A549 (cell line): ENCODE measurements around the gene ERRFI1. TPM values are rescaled to one million over a fixed set of nuclear protein-coding genes. Genes with fewer than 3 reads are reported as not detected.
A peak's percentile ranks its signal among the peaks of the same experiment; 100 is the strongest.

Experiments used
- ATAC-seq, 2 experiments: fragments of 200-7000 bp in 1 of 2; fragments of >200 bp in 1 of 2; cut with Nextera tagmentation in 1 of 2; cut with Tn5 transposase in 1 of 2; 3 replicates each; pipeline versions ENCODE4 v1.8.0 to v1.9.1; 2018 to 2020; ENCODE audit warnings: mild to moderate bottlenecking in 1 of 2, moderate library complexity in 1 of 2
- CTCF ChIA-PET: fragments of 300-600 bp; sonication (Branson Sonifier 250); formaldehyde crosslinking; extraction: SDS; loops from one replicate; lab custom pipeline; 2021; ENCODE audit warnings: antibody characterized with exemption, inconsistent platforms; lab: Yijun Ruan, JAX
- POLR2A ChIA-PET: fragments of 350-600 bp; formaldehyde crosslinking; extraction: SDS; loops from one replicate; lab custom pipeline; 2021; ENCODE audit warnings: antibody characterized with exemption, inconsistent platforms; lab: Yijun Ruan, JAX
- DNase-seq, 2 experiments: peaks; one replicate each; pipeline versions ENCODE4 v3.0.0 to v3.0.0-alpha.2; 2011 to 2016; ENCODE audit warnings: low read depth in 1 of 2, low spot score in 1 of 2
- FAIRE-seq: peaks from 2 replicates; lab custom pipeline; 2011; peaks lifted over from hg19 to GRCh38; lab: Jason Lieb, UNC
- H3K27ac ChIP-seq, 2 experiments: fragments of >200 bp; sonication (Bioruptor Twin); formaldehyde crosslinking; 3 replicates each; pipeline ENCODE4 v1.5.1; 2016 to 2017
- H3K4me1 ChIP-seq: fragments of >200 bp; sonication (Bioruptor Twin); formaldehyde crosslinking; 3 replicates; pipeline ENCODE4 v1.6.1; 2016
- H3K4me2 ChIP-seq: fragments of >200 bp; sonication (Bioruptor Twin); formaldehyde crosslinking; 3 replicates; pipeline ENCODE4 v1.6.1; 2016
- H3K4me3 ChIP-seq: fragments of >200 bp; sonication (Bioruptor Twin); formaldehyde crosslinking; 3 replicates; pipeline ENCODE4 v1.5.1; 2016
- H3K9me3 ChIP-seq: fragments of >200 bp; sonication (Bioruptor Twin); formaldehyde crosslinking; 3 replicates; pipeline ENCODE4 v1.6.1; 2016
- CBX8 ChIP-seq: fragments of 200-600 bp; sonication (generic); IDR thresholded peaks from 2 replicates; pipeline ENCODE4 v1.6.1; 2016
- CHD2 ChIP-seq: fragments of 150-350 bp; IDR thresholded peaks from 2 replicates; pipeline ENCODE4 v1.6.1; 2014; ENCODE audit warnings: low read length; ENCODE audit not compliant: partially characterized antibody
- EP300 ChIP-seq, 2 experiments: fragments of >200 bp; sonication (Bioruptor Twin); formaldehyde crosslinking; IDR thresholded peaks; 2 replicates in 1 of 2; 3 replicates in 1 of 2; pipeline ENCODE4 v1.6.1; 2016 to 2017
- ESRRA ChIP-seq: fragments of 150-350 bp; IDR thresholded peaks from 2 replicates; pipeline ENCODE4 v1.6.1; 2014; ENCODE audit warnings: mild to moderate bottlenecking, low read length, borderline replicate concordance
- FOSB ChIP-seq: fragments of 250-450 bp; sonication (Bioruptor Pico); IDR thresholded peaks from 2 replicates; pipeline ENCODE4 v1.5.0; 2020; ENCODE audit warnings: mild to moderate bottlenecking, moderate library complexity
- FOSL2 ChIP-seq, 2 experiments: fragments of 450-650 bp in 1 of 2; fragments of >200 bp in 1 of 2; sonication (Bioruptor Twin) in 1 of 2; formaldehyde crosslinking; IDR thresholded peaks; 2 replicates each; pipeline versions ENCODE4 v1.5.0 to v1.6.1; 2016 to 2020; ENCODE audit warnings: mild to moderate bottlenecking in 1 of 2, moderate library complexity in 1 of 2
- FOXS1 ChIP-seq: fragments of 250-450 bp; sonication (Bioruptor Pico); IDR thresholded peaks from 2 replicates; pipeline ENCODE4 v1.5.0; 2020; ENCODE audit warnings: mild to moderate bottlenecking, moderate library complexity
- HDAC2 ChIP-seq: fragments of 200-600 bp; sonication (generic); IDR thresholded peaks from 2 replicates; pipeline ENCODE4 v1.6.1; 2016
- HOXA7 ChIP-seq: fragments of 250-450 bp; sonication (Bioruptor Pico); IDR thresholded peaks from 2 replicates; pipeline ENCODE4 v1.5.0; 2020; ENCODE audit warnings: mild to moderate bottlenecking, moderate library complexity
- HOXB13 ChIP-seq: fragments of 250-450 bp; sonication (Bioruptor Pico); IDR thresholded peaks from 2 replicates; pipeline ENCODE4 v1.5.0; 2020; ENCODE audit warnings: low read depth, mild to moderate bottlenecking, moderate library complexity
- JUN ChIP-seq, 2 experiments: fragments of >200 bp; sonication (Bioruptor Twin); formaldehyde crosslinking; IDR thresholded peaks; 2 replicates in 1 of 2; 3 replicates in 1 of 2; pipeline ENCODE4 v1.6.1; 2016 to 2017
- JUNB ChIP-seq: fragments of >200 bp; sonication (Bioruptor Twin); formaldehyde crosslinking; IDR thresholded peaks from 2 replicates; pipeline ENCODE4 v1.6.1; 2016
- KDM1A ChIP-seq: fragments of 200-600 bp; sonication (generic); IDR thresholded peaks from 2 replicates; pipeline ENCODE4 v1.6.1; 2016; ENCODE audit warnings: low read depth, mild to moderate bottlenecking
- MAFK ChIP-seq: fragments of 450-650 bp; IDR thresholded peaks from 2 replicates; pipeline ENCODE4 v1.6.1; 2014; ENCODE audit not compliant: partially characterized antibody
- MAZ ChIP-seq: fragments of 150-350 bp; IDR thresholded peaks from 2 replicates; pipeline ENCODE4 v1.6.1; 2014; ENCODE audit warnings: antibody characterized with exemption, low read depth, low read length, borderline replicate concordance
- POLR2AphosphoS2 ChIP-seq: conservative IDR thresholded peaks from 2 replicates; pipeline ENCODE4 v1.6.1; 2012; ENCODE audit warnings: low read length, improper control_type of control experiment, inconsistent platforms
- RARB ChIP-seq: fragments of 250-450 bp; sonication (Bioruptor Pico); IDR thresholded peaks from 2 replicates; pipeline ENCODE4 v1.8.0; 2021; ENCODE audit warnings: mild to moderate bottlenecking, moderate library complexity
- RFX5 ChIP-seq: fragments of 450-650 bp; IDR thresholded peaks from 2 replicates; pipeline ENCODE4 v1.7.1; 2014; ENCODE audit warnings: antibody characterized with exemption, mild to moderate bottlenecking, moderate library complexity
- ZC3H11A ChIP-seq: fragments of 450-650 bp; IDR thresholded peaks from 2 replicates; pipeline ENCODE4 v1.6.1; 2014; ENCODE audit warnings: antibody characterized with exemption, mild to moderate bottlenecking
- ZFP36 ChIP-seq: fragments of 450-650 bp; IDR thresholded peaks from 2 replicates; pipeline ENCODE4 v1.6.1; 2014; ENCODE audit warnings: borderline replicate concordance; ENCODE audit not compliant: partially characterized antibody
- ZNF302 ChIP-seq: fragments of 250-450 bp; sonication (Bioruptor Pico); IDR thresholded peaks from 2 replicates; pipeline ENCODE4 v1.9.0; 2021; ENCODE audit warnings: inconsistent platforms, mild to moderate bottlenecking, moderate library complexity
- whole genome bisulfite sequencing: methylation state at CpG from one replicate; pipeline ENCODE4 v1.1.6; 2017; ENCODE audit errors: missing lambda C conversion rate; 5-methylcytosine and 5-hydroxymethylcytosine counted together
- polyA plus RNA-seq, 4 experiments: library from polyadenylated mRNA; depleted of rRNA in 3 of 4; stranded (reverse); fragments of >200 nt; fragmentation: RNase III in 1 of 4; extraction: RNeasy Plus Mini Kit Qiagen cat#74134 plus additional on column Dnase treatment in 1 of 4; gene quantifications; 2 replicates in 3 of 4; 3 replicates in 1 of 4; pipeline ENCODE4 v1.2.3, GENCODE V29; 2011 to 2017
- TF ChIP-seq, protein P1 (sequence below): fragments of 250-450 bp; sonication (Bioruptor Pico); IDR thresholded peaks from 2 replicates; pipeline ENCODE4 v1.5.0; 2021; ENCODE audit warnings: mild to moderate bottlenecking, moderate library complexity, borderline replicate concordance
- TF ChIP-seq, protein P2 (sequence below): IDR thresholded peaks from 2 replicates; pipeline ENCODE4 v1.6.1; 2012
- TF ChIP-seq, protein P3 (sequence below): fragments of 150-350 bp; IDR thresholded peaks from 2 replicates; pipeline ENCODE4 v1.6.1; 2014; ENCODE audit warnings: low read depth, mild to moderate bottlenecking, low read length

Gene ERRFI1
- polyA plus RNA-seq, 2 of the 4 experiments (the other 2 are of a cell fraction) = 51.0 to 217 TPM

DNA sequence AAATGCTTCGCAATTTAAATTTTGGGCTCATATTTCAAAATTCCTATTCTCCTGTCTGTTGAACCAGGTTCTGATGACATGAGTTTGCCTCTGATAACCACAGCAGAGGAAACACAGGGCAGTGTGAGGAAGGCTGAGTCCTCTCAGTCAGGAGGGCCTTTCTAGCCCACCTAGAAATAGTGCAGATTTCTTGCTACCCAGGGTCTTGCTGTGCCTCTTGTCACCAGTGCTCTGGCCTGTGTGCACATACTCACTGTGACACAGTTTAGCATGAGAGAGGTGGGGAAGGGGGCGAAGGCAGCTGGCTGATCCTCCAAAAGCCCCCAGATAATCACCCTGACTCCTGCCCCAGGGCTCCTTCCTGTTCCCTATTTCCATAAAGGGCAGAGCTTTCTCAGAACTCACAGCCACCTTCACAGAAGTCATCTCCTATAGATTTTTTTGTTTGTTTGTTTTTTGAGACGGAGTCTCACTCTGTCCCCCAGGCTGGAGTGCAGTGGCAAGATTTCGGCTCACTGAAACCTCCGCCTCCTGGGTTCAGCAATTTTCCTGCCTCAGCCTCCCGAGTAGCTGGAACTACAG is 23.7 kb downstream of the ERRFI1 start:
- Histone ChIP-seq H3K27ac (peak overlapping the region; percentile 93 to 94; a peak in 4 of 6 replicates), H3K4me1 (peaks cover 45% of the 10 kb centered on the region), H3K4me3 (no peak overlapping the region), H3K9me3 (0 out of 3 replicates have a peak, but pooled peaks cover 3% of the 10 kb centered on the region), H3K4me2 (no peak overlapping the region)
- TF ChIP-seq JUNB (no peak), EP300 (IDR thresholded peaks at IDR 0.05) (no peak), ZFP36 (no peak), RARB (CRISPR knock-in tag) (no peak), JUN (IDR thresholded peaks at IDR 0.05) (no peak), FOSL2 (IDR thresholded peaks at IDR 0.05) (no peak), FOSL2 (CRISPR knock-in tag; IDR thresholded peaks at IDR 0.05) (no peak), KDM1A (no peak), FOSB (CRISPR knock-in tag) (no peak), MAZ (no peak), ZNF302 (CRISPR knock-in tag) (no peak), HOXA7 (CRISPR knock-in tag) (no peak), RFX5 (no peak), CHD2 (no peak)
- TF ChIP-seq, protein P1, sequence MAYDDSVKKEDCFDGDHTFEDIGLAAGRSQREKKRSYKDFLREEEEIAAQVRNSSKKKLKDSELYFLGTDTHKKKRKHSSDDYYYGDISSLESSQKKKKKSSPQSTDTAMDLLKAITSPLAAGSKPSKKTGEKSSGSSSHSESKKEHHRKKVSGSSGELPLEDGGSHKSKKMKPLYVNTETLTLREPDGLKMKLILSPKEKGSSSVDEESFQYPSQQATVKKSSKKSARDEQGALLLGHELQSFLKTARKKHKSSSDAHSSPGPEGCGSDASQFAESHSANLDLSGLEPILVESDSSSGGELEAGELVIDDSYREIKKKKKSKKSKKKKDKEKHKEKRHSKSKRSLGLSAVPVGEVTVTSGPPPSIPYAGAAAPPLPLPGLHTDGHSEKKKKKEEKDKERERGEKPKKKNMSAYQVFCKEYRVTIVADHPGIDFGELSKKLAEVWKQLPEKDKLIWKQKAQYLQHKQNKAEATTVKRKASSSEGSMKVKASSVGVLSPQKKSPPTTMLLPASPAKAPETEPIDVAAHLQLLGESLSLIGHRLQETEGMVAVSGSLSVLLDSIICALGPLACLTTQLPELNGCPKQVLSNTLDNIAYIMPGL (CRISPR knock-in tag) = no peak
- TF ChIP-seq, protein P2, sequence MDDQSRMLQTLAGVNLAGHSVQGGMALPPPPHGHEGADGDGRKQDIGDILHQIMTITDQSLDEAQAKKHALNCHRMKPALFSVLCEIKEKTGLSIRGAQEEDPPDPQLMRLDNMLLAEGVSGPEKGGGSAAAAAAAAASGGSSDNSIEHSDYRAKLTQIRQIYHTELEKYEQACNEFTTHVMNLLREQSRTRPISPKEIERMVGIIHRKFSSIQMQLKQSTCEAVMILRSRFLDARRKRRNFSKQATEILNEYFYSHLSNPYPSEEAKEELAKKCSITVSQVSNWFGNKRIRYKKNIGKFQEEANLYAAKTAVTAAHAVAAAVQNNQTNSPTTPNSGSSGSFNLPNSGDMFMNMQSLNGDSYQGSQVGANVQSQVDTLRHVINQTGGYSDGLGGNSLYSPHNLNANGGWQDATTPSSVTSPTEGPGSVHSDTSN = no peak
- TF ChIP-seq, protein P3, sequence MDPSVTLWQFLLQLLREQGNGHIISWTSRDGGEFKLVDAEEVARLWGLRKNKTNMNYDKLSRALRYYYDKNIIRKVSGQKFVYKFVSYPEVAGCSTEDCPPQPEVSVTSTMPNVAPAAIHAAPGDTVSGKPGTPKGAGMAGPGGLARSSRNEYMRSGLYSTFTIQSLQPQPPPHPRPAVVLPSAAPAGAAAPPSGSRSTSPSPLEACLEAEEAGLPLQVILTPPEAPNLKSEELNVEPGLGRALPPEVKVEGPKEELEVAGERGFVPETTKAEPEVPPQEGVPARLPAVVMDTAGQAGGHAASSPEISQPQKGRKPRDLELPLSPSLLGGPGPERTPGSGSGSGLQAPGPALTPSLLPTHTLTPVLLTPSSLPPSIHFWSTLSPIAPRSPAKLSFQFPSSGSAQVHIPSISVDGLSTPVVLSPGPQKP = no peak
- POLR2A ChIA-PET = no interaction called here
- ATAC-seq (no peak), DNase-seq (no peak), FAIRE-seq (no peak)
- CTCF ChIA-PET = interaction anchor here (0.5 to 0.6 kb wide), 2 partner anchors 9 to 202 kb away, joined by 3 read pairs; no protein-coding TSS in a partner anchor
- WGBS = 88% methylated on average over 6 of the region's 6 CpGs

DNA sequence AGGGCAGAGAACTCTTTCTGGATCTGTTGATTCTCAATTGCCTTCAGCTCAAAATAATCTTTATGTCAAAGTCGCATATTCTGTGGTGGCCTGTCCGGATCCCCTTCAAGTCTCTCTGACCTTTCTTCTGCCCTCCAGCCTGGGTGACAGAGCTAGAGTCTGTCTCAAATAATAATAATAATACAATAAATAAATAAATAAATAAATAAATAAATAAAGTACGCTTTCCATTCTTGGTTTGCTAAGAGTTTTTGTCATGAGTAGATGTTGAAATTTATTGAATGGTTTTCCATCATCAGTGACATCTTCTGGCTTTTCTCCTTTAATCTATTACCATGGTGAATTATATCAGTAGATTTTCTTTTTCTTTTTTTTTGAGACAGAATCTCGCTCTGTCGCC is 30.7 kb downstream of the ERRFI1 start:
- H3K27ac ChIP-seq = no peak overlapping the region
- H3K4me3 ChIP-seq = no peak overlapping the region
- H3K4me2 ChIP-seq = no peak overlapping the region
- 88% methylated on average over 5 of the region's 5 CpGs for WGBS
- CTCF ChIA-PET = interaction anchor here (1.3 kb wide), 1 partner anchor 13 kb away, joined by 3 read pairs; no protein-coding TSS in a partner anchor
- DNase-seq = no peak
- TF ChIP-seq ZC3H11A = peak; percentile 30; the same call in 1 of the 2 replicates
- no peak for TF ChIP-seq HOXB13 (CRISPR knock-in tag)
- H3K9me3 ChIP-seq = 0 out of 3 replicates have a peak, but pooled peaks cover 3% of the 10 kb centered on the region
- no peak for FAIRE-seq
- ATAC-seq = no peak
- POLR2A ChIA-PET = no interaction called here
- no peaks in the 10 kb centered on the region for H3K4me1 ChIP-seq

DNA sequence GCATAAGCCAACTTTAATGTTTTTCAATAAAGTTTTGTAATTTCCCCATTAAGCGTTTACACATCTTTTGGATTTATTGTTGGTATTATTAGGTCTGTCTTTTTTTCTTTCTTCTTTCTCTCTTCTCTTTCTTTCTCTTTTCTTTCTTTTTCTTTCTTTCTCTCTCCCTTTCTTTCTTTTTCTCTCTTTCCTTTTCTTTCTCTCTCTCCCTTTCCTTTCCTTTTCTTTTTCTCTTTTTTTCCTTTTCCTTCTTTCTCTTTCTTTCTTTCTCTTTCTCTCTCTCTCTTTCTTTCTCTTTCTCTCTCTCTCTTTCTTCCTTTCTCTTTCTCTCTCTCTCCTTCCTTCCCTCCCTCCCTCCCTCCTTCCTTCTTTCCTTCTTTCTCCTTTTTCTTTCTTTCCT is 31.3 kb downstream of the ERRFI1 start:
- H3K27ac ChIP-seq = peak overlapping the region in 1 of 2 experiments; percentile 49; a peak in 1 of 6 replicates
- no peak for ATAC-seq
- no peak overlapping the region for H3K4me2 ChIP-seq
- TF ChIP-seq HDAC2 (no peak), POLR2AphosphoS2 (no peak), CBX8 (no peak), MAFK (no peak), FOXS1 (CRISPR knock-in tag) (no peak), ESRRA (no peak), JUNB (no peak), CHD2 (no peak), KDM1A (no peak)
- TF ChIP-seq, all 56 proteins: peak for 0
- FAIRE-seq = no peak
- CTCF ChIA-PET = interaction anchor here (2.8 kb wide), 1 partner anchor 11 kb away, joined by 10 read pairs; no protein-coding TSS in a partner anchor
- POLR2A ChIA-PET = no interaction called here
- Histone ChIP-seq H3K4me3 (no peak overlapping the region), H3K9me3 (0 out of 3 replicates have a peak, but pooled peaks cover 3% of the 10 kb centered on the region), H3K4me1 (no peaks in the 10 kb centered on the region)
- 95% methylated on average over 1 of the region's 1 CpG for WGBS
- DNase-seq = no peak
